MM.1S (cell line): ENCODE measurements around the gene FOXA2.

ENCODE experiments used
- DNase-seq: peaks from one replicate; pipeline ENCODE4 v3.0.0-alpha.2; 2015
- H2AFZ ChIP-seq: fragments of 300-600 bp; sonication (generic); 2 replicates; pipeline ENCODE4 v1.6.0; 2016; ENCODE audit warnings: antibody characterized with exemption, low read length
- H3F3A ChIP-seq: fragments of 300-600 bp; sonication (generic); 2 replicates; pipeline ENCODE4 v1.6.1; 2016; ENCODE audit warnings: mild to moderate bottlenecking, antibody characterized with exemption, low read length, moderate library complexity, mixed read lengths; ENCODE audit not compliant: insufficient read depth
- H3K27ac ChIP-seq: fragments of 300-600 bp; sonication (generic); 2 replicates; pipeline ENCODE4 v1.5.1; 2016; ENCODE audit warnings: mild to moderate bottlenecking, low read length
- H3K27me3 ChIP-seq: fragments of 300-600 bp; sonication (generic); replicated peaks from 2 replicates; pipeline ENCODE4 v1.6.0; 2016; ENCODE audit warnings: low read length; ENCODE audit not compliant: insufficient read depth
- H3K36me3 ChIP-seq: fragments of 300-600 bp; sonication (generic); replicated peaks from 2 replicates; pipeline ENCODE4 v1.6.1; 2016; ENCODE audit warnings: mild to moderate bottlenecking, low read length, mixed read lengths; ENCODE audit not compliant: insufficient read depth
- H3K4me1 ChIP-seq: fragments of 300-600 bp; sonication (generic); 2 replicates; pipeline ENCODE4 v1.6.1; 2016; ENCODE audit warnings: low read length, mixed read lengths
- H3K4me2 ChIP-seq: fragments of 300-600 bp; sonication (generic); 2 replicates; pipeline ENCODE4 v1.6.0; 2016; ENCODE audit warnings: low read depth, low read length
- H3K4me3 ChIP-seq: fragments of 300-600 bp; sonication (generic); 2 replicates; pipeline ENCODE4 v1.5.1; 2016; ENCODE audit warnings: low read length, mixed read lengths
- H3K79me2 ChIP-seq: fragments of 300-600 bp; sonication (generic); 2 replicates; pipeline ENCODE4 v1.6.1; 2016; ENCODE audit warnings: mixed run types, low read length, mixed read lengths
- H3K9ac ChIP-seq: fragments of 300-600 bp; sonication (generic); 2 replicates; pipeline ENCODE4 v1.6.1; 2016; ENCODE audit warnings: low read length, mixed read lengths
- H3K9me2 ChIP-seq: fragments of 300-600 bp; sonication (generic); replicated peaks from 2 replicates; pipeline ENCODE4 v1.6.1; 2016; ENCODE audit warnings: mild to moderate bottlenecking, low read length, mixed read lengths; ENCODE audit not compliant: insufficient read depth
- H3K9me3 ChIP-seq: fragments of 300-600 bp; sonication (generic); replicated peaks from 2 replicates; pipeline ENCODE4 v1.6.1; 2016; ENCODE audit warnings: mild to moderate bottlenecking, low read length, mixed read lengths; ENCODE audit not compliant: insufficient read depth
- H4K20me1 ChIP-seq: fragments of 300-600 bp; sonication (generic); 2 replicates; pipeline ENCODE4 v1.6.1; 2016; ENCODE audit warnings: mild to moderate bottlenecking, low read length, moderate library complexity, mixed read lengths; ENCODE audit not compliant: insufficient read depth
- EZH2 ChIP-seq: fragments of 300-600 bp; sonication (generic); optimal IDR thresholded peaks from 2 replicates; pipeline ENCODE3; 2017; ENCODE audit warnings: low read depth, mild to moderate bottlenecking, antibody characterized with exemption, low read length, mixed read lengths
- EZH2phosphoT487 ChIP-seq: fragments of 300-600 bp; sonication (generic); IDR thresholded peaks from 2 replicates; pipeline ENCODE4 v1.6.1; 2018; ENCODE audit warnings: antibody characterized with exemption, low read length
- TF ChIP-seq, protein P1 (sequence below): fragments of 300-600 bp; sonication (generic); IDR thresholded peaks from 2 replicates; pipeline ENCODE4 v1.5.1; 2016; ENCODE audit warnings: antibody characterized with exemption, low read length, mixed read lengths

FOXA2 gene

DNA sequence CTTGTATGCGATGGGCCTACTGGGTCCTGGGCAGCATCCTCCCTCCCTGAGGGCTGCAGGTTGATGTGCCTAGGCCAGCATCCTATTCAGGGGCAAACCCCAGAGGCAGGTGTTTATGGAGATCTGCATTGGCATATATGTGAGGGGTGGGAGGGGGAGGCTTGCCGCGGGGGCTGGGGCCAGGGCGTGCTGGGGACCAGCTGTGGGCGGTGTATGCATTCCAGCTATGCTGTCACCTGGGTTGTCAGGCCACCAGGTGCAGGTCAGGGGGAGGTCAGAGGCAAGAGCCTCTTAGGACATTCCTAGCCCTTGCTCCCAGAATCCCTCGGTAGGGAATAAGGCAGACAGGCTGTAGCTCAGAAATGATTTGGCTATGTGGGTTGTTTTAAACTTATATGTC is 11.9 kb downstream of the FOXA2 start:
- H3F3A ChIP-seq = no peaks in the 10 kb centered on the region
- no peak overlapping the region for H2AFZ ChIP-seq
- TF ChIP-seq EZH2phosphoT487 (no peak), EZH2 (no peak)
- TF ChIP-seq, protein P1, sequence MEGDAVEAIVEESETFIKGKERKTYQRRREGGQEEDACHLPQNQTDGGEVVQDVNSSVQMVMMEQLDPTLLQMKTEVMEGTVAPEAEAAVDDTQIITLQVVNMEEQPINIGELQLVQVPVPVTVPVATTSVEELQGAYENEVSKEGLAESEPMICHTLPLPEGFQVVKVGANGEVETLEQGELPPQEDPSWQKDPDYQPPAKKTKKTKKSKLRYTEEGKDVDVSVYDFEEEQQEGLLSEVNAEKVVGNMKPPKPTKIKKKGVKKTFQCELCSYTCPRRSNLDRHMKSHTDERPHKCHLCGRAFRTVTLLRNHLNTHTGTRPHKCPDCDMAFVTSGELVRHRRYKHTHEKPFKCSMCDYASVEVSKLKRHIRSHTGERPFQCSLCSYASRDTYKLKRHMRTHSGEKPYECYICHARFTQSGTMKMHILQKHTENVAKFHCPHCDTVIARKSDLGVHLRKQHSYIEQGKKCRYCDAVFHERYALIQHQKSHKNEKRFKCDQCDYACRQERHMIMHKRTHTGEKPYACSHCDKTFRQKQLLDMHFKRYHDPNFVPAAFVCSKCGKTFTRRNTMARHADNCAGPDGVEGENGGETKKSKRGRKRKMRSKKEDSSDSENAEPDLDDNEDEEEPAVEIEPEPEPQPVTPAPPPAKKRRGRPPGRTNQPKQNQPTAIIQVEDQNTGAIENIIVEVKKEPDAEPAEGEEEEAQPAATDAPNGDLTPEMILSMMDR = no peak
- no peaks in the 10 kb centered on the region for H3K9me3 ChIP-seq
- no peak for DNase-seq
- H3K9me2 ChIP-seq = no peaks in the 10 kb centered on the region
- no peak overlapping the region for H3K9ac ChIP-seq
- H3K4me3 ChIP-seq = no peak overlapping the region
- no peaks in the 10 kb centered on the region for H3K4me1 ChIP-seq
- H4K20me1 ChIP-seq = no peaks in the 10 kb centered on the region
- no peaks in the 10 kb centered on the region for H3K36me3 ChIP-seq
- H3K79me2 ChIP-seq = no peaks in the 10 kb centered on the region
- H3K4me2 ChIP-seq = no peak overlapping the region
- no peaks in the 10 kb centered on the region for H3K27me3 ChIP-seq
- no peak overlapping the region for H3K27ac ChIP-seq

DNA sequence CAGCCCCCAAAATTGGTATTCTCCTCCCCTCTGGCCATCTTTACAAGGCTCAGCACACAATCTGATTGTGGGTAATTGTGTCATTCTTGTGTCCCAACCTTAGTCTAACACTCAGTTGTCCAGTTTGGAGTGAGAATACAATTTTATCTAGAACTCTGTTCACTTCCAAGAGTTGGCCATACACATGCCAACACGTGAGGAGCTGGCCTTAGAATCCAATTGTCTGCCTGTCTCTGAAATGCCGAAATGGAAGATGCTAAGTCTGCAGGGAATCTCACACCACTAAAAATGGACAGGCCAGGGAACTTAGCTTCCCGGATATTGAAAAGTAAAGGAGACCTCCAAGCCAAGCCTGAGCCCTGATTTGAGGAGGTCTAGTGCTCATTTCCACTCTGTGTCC is 12.3 kb downstream of the FOXA2 start:
- Histone ChIP-seq H3K9ac (no peak overlapping the region), H3K79me2 (no peaks in the 10 kb centered on the region), H3K4me1 (no peaks in the 10 kb centered on the region), H3K9me3 (no peaks in the 10 kb centered on the region), H3K27ac (no peak overlapping the region), H3K4me3 (no peak overlapping the region), H3F3A (no peaks in the 10 kb centered on the region), H3K9me2 (no peaks in the 10 kb centered on the region), H4K20me1 (no peaks in the 10 kb centered on the region), H2AFZ (no peak overlapping the region), H3K27me3 (no peaks in the 10 kb centered on the region), H3K36me3 (no peaks in the 10 kb centered on the region), H3K4me2 (no peak overlapping the region)
- no peak for DNase-seq
- TF ChIP-seq, protein P1 = no peak
- TF ChIP-seq EZH2 = no peak
- TF ChIP-seq EZH2phosphoT487 = no peak

DNA sequence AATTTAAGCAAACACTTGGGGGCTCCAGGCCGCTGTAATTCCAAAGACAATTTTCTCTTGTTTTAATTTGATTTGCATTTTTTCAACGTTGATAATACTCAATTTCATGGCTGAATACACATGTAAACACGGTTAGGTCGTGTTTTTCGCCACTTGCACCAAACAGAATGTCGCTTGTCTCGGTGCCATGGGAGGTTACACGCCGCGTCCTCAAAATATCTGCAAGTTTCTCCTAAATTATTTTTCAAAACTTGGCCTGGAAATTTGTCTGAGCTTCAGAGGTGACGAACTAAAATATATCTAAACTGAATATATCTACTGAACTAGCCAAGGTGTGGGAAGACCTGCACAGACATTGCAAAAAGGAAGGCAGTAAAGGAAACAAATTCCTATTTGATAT is 15.0 kb downstream of the FOXA2 start:
- Histone ChIP-seq H3K4me3 (no peak overlapping the region), H4K20me1 (no peaks in the 10 kb centered on the region), H2AFZ (no peak overlapping the region), H3K27me3 (no peaks in the 10 kb centered on the region), H3F3A (no peaks in the 10 kb centered on the region), H3K27ac (no peak overlapping the region), H3K79me2 (no peaks in the 10 kb centered on the region), H3K9ac (no peak overlapping the region), H3K36me3 (no peaks in the 10 kb centered on the region), H3K9me3 (no peaks in the 10 kb centered on the region), H3K4me1 (no peaks in the 10 kb centered on the region), H3K4me2 (no peak overlapping the region), H3K9me2 (no peaks in the 10 kb centered on the region)
- TF ChIP-seq EZH2phosphoT487 = no peak
- TF ChIP-seq EZH2 = no peak
- TF ChIP-seq, protein P1 = no peak
- DNase-seq = no peak
